H1 (cell line): Measurements from ENCODE around the gene RAB3B. TPM values are rescaled to one million over a fixed set of nuclear protein-coding genes. Genes with fewer than 3 reads are reported as not detected.

Experiments
- CTCF ChIA-PET: fragments of 300-600 bp; sonication (Branson Sonifier 250); formaldehyde crosslinking; loops from one replicate; lab custom pipeline; 2021; ENCODE audit not compliant: partially characterized antibody; lab: Charles Lee
- POLR2A ChIA-PET: fragments of 300-600 bp; sonication (Branson Sonifier 250); formaldehyde crosslinking; loops from one replicate; lab custom pipeline; 2021; ENCODE audit warnings: inconsistent platforms; ENCODE audit not compliant: partially characterized antibody; lab: Charles Lee
- DNase-seq, 2 experiments: peaks; one replicate each; pipeline versions ENCODE4 v3.0.0 to v3.0.0-alpha.2; 2010 to 2022; ENCODE audit warnings: low spot score in 2 of 2, low read depth in 1 of 2, mixed read lengths in 1 of 2
- FAIRE-seq: peaks from 2 replicates; lab custom pipeline; 2011; peaks lifted over from hg19 to GRCh38; lab: Jason Lieb, UNC
- H2AFZ ChIP-seq: 2 replicates; pipeline ENCODE4 v1.8.1; 2012; ENCODE audit warnings: low read length, inconsistent platforms
- H2AK5ac ChIP-seq: 2 replicates; pipeline ENCODE4 v1.6.1; 2013; ENCODE audit warnings: low read depth, low read length
- H2BK120ac ChIP-seq: replicated peaks from 2 replicates; pipeline ENCODE3; 2013; ENCODE audit warnings: low read depth, low read length, inconsistent platforms
- H2BK12ac ChIP-seq: 2 replicates; pipeline ENCODE4 v1.6.1; 2013; ENCODE audit warnings: low read depth, low read length
- H2BK15ac ChIP-seq: 2 replicates; pipeline ENCODE4 v1.6.1; 2013; ENCODE audit warnings: low read length
- H2BK20ac ChIP-seq: 2 replicates; pipeline ENCODE4 v1.6.1; 2013; ENCODE audit warnings: low read length
- H2BK5ac ChIP-seq: 2 replicates; pipeline ENCODE4 v1.6.1; 2013; ENCODE audit warnings: low read depth, low read length
- H3K14ac ChIP-seq: 2 replicates; pipeline ENCODE4 v1.6.1; 2013; ENCODE audit warnings: inconsistent platforms; ENCODE audit not compliant: insufficient read length
- H3K18ac ChIP-seq: 2 replicates; pipeline ENCODE4 v1.6.1; 2013; ENCODE audit warnings: low read length; ENCODE audit errors: extremely low read depth
- H3K23ac ChIP-seq: 2 replicates; pipeline ENCODE4 v1.6.1; 2013; ENCODE audit warnings: inconsistent platforms; ENCODE audit not compliant: insufficient read length
- H3K23me2 ChIP-seq: 2 replicates; pipeline ENCODE4 v1.6.1; 2013; ENCODE audit warnings: low read depth, low read length
- H3K27ac ChIP-seq: 2 replicates; pipeline ENCODE4 v1.6.1; 2011; ENCODE audit warnings: low read depth, low read length, inconsistent platforms
- H3K27me3 ChIP-seq, 4 experiments: replicated peaks in 1 of 4; 1 replicate in 1 of 4; 2 replicates in 3 of 4; pipeline versions ENCODE4 v1.6.1 to v1.8.1; 2011 to 2013; ENCODE audit warnings: low read length in 3 of 4, mild to moderate bottlenecking in 3 of 4, inconsistent platforms in 2 of 4, mixed read lengths in 2 of 4, moderate library complexity in 1 of 4; ENCODE audit not compliant: control insufficient read depth in 3 of 4, insufficient read depth in 3 of 4; ENCODE audit errors: extremely low read depth in 1 of 4
- H3K36me3 ChIP-seq, 4 experiments: 2 replicates each; pipeline versions ENCODE4 v1.6.1 to v1.8.1; 2011 to 2013; ENCODE audit warnings: mild to moderate bottlenecking in 4 of 4, low read length in 3 of 4, moderate library complexity in 2 of 4, control low read depth in 1 of 4, inconsistent platforms in 1 of 4; ENCODE audit not compliant: insufficient read depth in 4 of 4, control insufficient read depth in 2 of 4
- H3K4ac ChIP-seq: replicated peaks from 2 replicates; pipeline ENCODE3; 2013; ENCODE audit warnings: low read length, low read depth, mixed read lengths, inconsistent platforms; ENCODE audit not compliant: insufficient read length
- H3K4me1 ChIP-seq, 4 experiments: replicated peaks in 1 of 4; 1 replicate in 1 of 4; 2 replicates in 3 of 4; pipeline versions ENCODE4 v1.6.1 to v1.8.1; 2011 to 2013; ENCODE audit warnings: low read length in 3 of 4, inconsistent platforms in 2 of 4, mixed read lengths in 1 of 4; ENCODE audit not compliant: insufficient read depth in 4 of 4, control insufficient read depth in 3 of 4
- H3K4me2 ChIP-seq, 2 experiments: 2 replicates each; pipeline versions ENCODE4 v1.6.1 to v1.8.1; 2011 to 2013; ENCODE audit warnings: low read depth in 2 of 2, low read length in 2 of 2, control low read depth in 1 of 2, inconsistent platforms in 1 of 2, mild to moderate bottlenecking in 1 of 2; ENCODE audit not compliant: insufficient read depth in 1 of 2
- H3K4me3 ChIP-seq, 4 experiments: fragments of 200-600, 300-600 bp in 1 of 4; sonication (generic), shearing (Covaris generic), sonication (Bioruptor Twin) in 1 of 4; 2 replicates each; pipeline versions ENCODE4 v1.5.1 to v1.8.1; 2011 to 2016; ENCODE audit warnings: low read length in 4 of 4, low read depth in 3 of 4, control low read depth in 2 of 4, inconsistent platforms in 2 of 4, mild to moderate bottlenecking in 2 of 4, mixed read lengths in 1 of 4, moderate library complexity in 1 of 4; ENCODE audit not compliant: insufficient read depth in 2 of 4; ENCODE audit errors: extremely low read depth in 1 of 4
- H3K56ac ChIP-seq: replicated peaks from 2 replicates; pipeline ENCODE3; 2013; ENCODE audit warnings: low read depth, mild to moderate bottlenecking, mixed read lengths, low read length, inconsistent platforms; ENCODE audit not compliant: insufficient read length
- H3K79me1 ChIP-seq: 2 replicates; pipeline ENCODE4 v1.6.1; 2013; ENCODE audit warnings: low read depth, low read length, control low read depth
- H3K79me2 ChIP-seq, 2 experiments: 2 replicates each; pipeline versions ENCODE4 v1.6.1 to v1.8.1; 2012 to 2013; ENCODE audit warnings: low read length in 2 of 2, mild to moderate bottlenecking in 2 of 2, inconsistent platforms in 1 of 2; ENCODE audit not compliant: insufficient read depth in 2 of 2, control insufficient read depth in 1 of 2
- H3K9ac ChIP-seq, 4 experiments: replicated peaks in 1 of 4; 1 replicate in 1 of 4; 2 replicates in 3 of 4; pipeline versions ENCODE4 v1.6.1 to v1.8.1; 2011 to 2013; ENCODE audit warnings: low read depth in 3 of 4, low read length in 3 of 4, control low read depth in 2 of 4, mild to moderate bottlenecking in 2 of 4, moderate library complexity in 2 of 4, inconsistent platforms in 1 of 4; ENCODE audit errors: extremely low read depth in 1 of 4
- H3K9me3 ChIP-seq, 2 experiments: 2 replicates each; pipeline versions ENCODE4 v1.6.1 to v1.8.1; 2012 to 2013; ENCODE audit warnings: mild to moderate bottlenecking in 2 of 2, moderate library complexity in 2 of 2, control low read depth in 1 of 2, inconsistent platforms in 1 of 2, low read depth in 1 of 2, low read length in 1 of 2, mixed read lengths in 1 of 2; ENCODE audit not compliant: insufficient read depth in 2 of 2
- H4K20me1 ChIP-seq, 2 experiments: replicated peaks in 1 of 2; 2 replicates each; pipeline versions ENCODE3 to v1.8.1; 2011 to 2013; ENCODE audit warnings: inconsistent platforms in 2 of 2, low read length in 2 of 2, mild to moderate bottlenecking in 1 of 2; ENCODE audit not compliant: insufficient read depth in 2 of 2, control insufficient read depth in 1 of 2
- H4K5ac ChIP-seq: 2 replicates; pipeline ENCODE4 v1.6.1; 2013; ENCODE audit warnings: low read length, low read depth, mixed read lengths, inconsistent platforms; ENCODE audit not compliant: insufficient read length
- H4K8ac ChIP-seq: 2 replicates; pipeline ENCODE4 v1.8.0; 2013; ENCODE audit warnings: mild to moderate bottlenecking, moderate library complexity, low read length, inconsistent platforms; ENCODE audit not compliant: insufficient read depth; ENCODE audit errors: extremely low read depth
- H4K91ac ChIP-seq: replicated peaks from 2 replicates; pipeline ENCODE3; 2013; ENCODE audit warnings: low read length, mixed read lengths, inconsistent platforms; ENCODE audit not compliant: insufficient read length
- BCL11A ChIP-seq, 2 experiments: IDR thresholded peaks; one replicate each; pipeline ENCODE4 v1.6.1; 2011; ENCODE audit warnings: low read depth in 2 of 2, low read length in 2 of 2, mild to moderate bottlenecking in 2 of 2
- GTF2F1 ChIP-seq: IDR thresholded peaks from 2 replicates; pipeline ENCODE4 v1.6.1; 2012; ENCODE audit warnings: low read depth, low read length, improper control_type of control experiment, borderline replicate concordance
- HDAC6 ChIP-seq: IDR thresholded peaks from one replicate; pipeline ENCODE4 v1.7.1; 2012; ENCODE audit warnings: low read depth, mild to moderate bottlenecking, inconsistent platforms, low read length, moderate library complexity
- KDM1A ChIP-seq: fragments of 200-600, 300-600 bp; sonication (generic); IDR thresholded peaks from 2 replicates; pipeline ENCODE4 v1.7.1; 2016; ENCODE audit warnings: mild to moderate bottlenecking, low read length, borderline replicate concordance
- MAFK ChIP-seq: IDR thresholded peaks from 2 replicates; pipeline ENCODE4 v1.6.1; 2012; ENCODE audit warnings: low read depth, mild to moderate bottlenecking, improper control_type of control experiment, low read length
- RXRA ChIP-seq: IDR thresholded peaks from 2 replicates; pipeline ENCODE4 v1.6.1; 2011; ENCODE audit warnings: low read depth, mild to moderate bottlenecking, low read length, moderate library complexity; ENCODE audit not compliant: insufficient read depth
- SP2 ChIP-seq: IDR thresholded peaks from 2 replicates; pipeline ENCODE4 v1.6.1; 2012; ENCODE audit warnings: mild to moderate bottlenecking, low read length, inconsistent platforms
- SUZ12 ChIP-seq: fragments of 200-600 bp; sonication (generic); IDR thresholded peaks from 2 replicates; pipeline ENCODE4 v1.6.1; 2012; ENCODE audit warnings: mild to moderate bottlenecking, inconsistent platforms, low read length, moderate library complexity, mixed read lengths
- TAF1 ChIP-seq: IDR thresholded peaks from 2 replicates; pipeline ENCODE4 v1.6.1; 2011; ENCODE audit warnings: mild to moderate bottlenecking, low read depth, low read length
- TBP ChIP-seq: IDR thresholded peaks from 2 replicates; pipeline ENCODE4 v1.6.1; 2011; ENCODE audit warnings: low read depth, low read length, improper control_type of control experiment
- TCF12 ChIP-seq: IDR thresholded peaks from 2 replicates; pipeline ENCODE4 v1.6.1; 2011; ENCODE audit warnings: low read depth, mild to moderate bottlenecking, low read length
- WGBS, 2 experiments: shearing (Covaris generic) in 1 of 2; methylation state at CpG; one replicate each; pipeline versions ENCODE4 v1.1.6 to v1.1.7; 2013 to 2015; ENCODE audit warnings: low lambda C conversion rate in 2 of 2, mixed read lengths in 2 of 2, inconsistent platforms in 1 of 2, low coverage in 1 of 2, missing lambda C conversion rate in 1 of 2; ENCODE audit not compliant: insufficient replicate concordance in 2 of 2, insufficient coverage in 1 of 2, insufficient read length in 1 of 2; ENCODE audit errors: extremely low coverage in 1 of 2, missing lambda C conversion rate in 1 of 2; 5-methylcytosine and 5-hydroxymethylcytosine counted together
- polyA plus RNA-seq, 7 experiments: library from polyadenylated mRNA; depleted of rRNA in 3 of 7; stranded (reverse) in 5 of 7; unstranded in 2 of 7; fragments of >200 nt in 5 of 7; fragments of 200-250 nt in 2 of 7; gene quantifications; 1 replicate in 5 of 7; 2 replicates in 1 of 7; 4 replicates in 1 of 7; pipeline versions ENCODE4 v1.2.1 to v1.2.3, GENCODE V29; 2011 to 2013; ENCODE audit warnings: missing spikeins in 2 of 7, mixed read lengths in 2 of 7
- total RNA-seq: library from RNA; stranded (reverse); fragmentation: NEBNext Ultra II Directional; extraction: Animal tissue kit (Norgen Biotek cat#: 25700); gene quantifications from 2 replicates; pipeline ENCODE4 v1.2.1, GENCODE V29; 2021
- TF ChIP-seq, protein P1 (sequence below): IDR thresholded peaks from 2 replicates; pipeline ENCODE4 v1.6.1; 2012; ENCODE audit warnings: inconsistent platforms

RAB3B gene
- total and polyA plus RNA-seq, 2 of the 8 experiments (the other 6 are each of a cell fraction or from before 2014, with no cell fraction given) = 12.5 to 36.8 TPM

DNA sequence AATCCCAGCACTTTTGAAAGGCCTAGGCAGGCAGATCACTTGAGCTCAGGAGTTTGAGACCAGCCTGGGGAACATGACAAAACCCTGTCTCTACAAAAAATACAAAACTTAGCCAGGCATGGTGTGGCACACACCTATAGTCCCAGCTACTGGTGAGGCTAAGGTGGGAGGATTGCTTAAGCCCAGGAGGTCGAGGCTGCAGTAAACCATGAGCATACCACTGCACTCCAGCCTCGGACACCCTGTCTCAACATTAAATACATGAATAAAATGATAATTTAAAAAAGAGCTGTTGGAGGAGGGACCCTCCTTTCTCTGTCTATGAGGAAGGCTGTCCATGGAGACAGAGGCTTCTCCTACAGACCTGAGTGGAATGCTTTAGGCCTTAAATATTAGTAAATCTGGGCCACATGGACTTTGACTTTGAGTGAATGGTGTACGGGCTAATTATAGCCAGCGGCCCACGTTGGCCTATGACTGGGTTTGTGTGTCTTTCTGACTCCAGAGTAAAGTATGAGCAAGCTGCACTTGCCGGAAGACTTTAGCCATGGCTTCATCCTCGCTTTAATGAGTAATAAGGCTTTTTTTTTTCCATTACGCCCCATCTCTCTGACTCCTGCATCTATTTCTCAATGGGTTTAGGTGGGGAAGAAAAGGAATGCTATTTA is 21.3 kb downstream of the RAB3B start:
- POLR2A ChIA-PET = interaction anchor here (1.0 to 1.4 kb wide), 3 partner anchors 8 to 87 kb away, joined by 3 read pairs; partner anchors contain the start of gene BTF3L4
- H3K4me3 ChIP-seq = no peak overlapping the region

More for the DNA sequence above, 21.3 kb downstream of the RAB3B start:
- no peak overlapping the region for H2BK12ac ChIP-seq
- H4K20me1 ChIP-seq = no peaks in the 10 kb centered on the region
- peaks cover 0 to 2% (median under 1%) of the 10 kb centered on the region in 4 experiments; a peak in 2 of 7 replicates for H3K4me1 ChIP-seq
- no peak overlapping the region for H2BK20ac ChIP-seq
- no peak overlapping the region for H2BK5ac ChIP-seq
- H3K27me3 ChIP-seq = no peaks in the 10 kb centered on the region
- H4K5ac ChIP-seq = no peak overlapping the region
- H3K79me1 ChIP-seq = no peaks in the 10 kb centered on the region
- no peak overlapping the region for H2AFZ ChIP-seq
- H3K56ac ChIP-seq = no peak overlapping the region
- no peak overlapping the region for H4K8ac ChIP-seq
- H3K4ac ChIP-seq = no peak overlapping the region
- CTCF ChIA-PET = interaction anchor here (0.6 to 2.0 kb wide), 6 partner anchors 19 to 71 kb away, joined by 3 to 6 read pairs (median 4); no protein-coding TSS in a partner anchor
- no peaks in the 10 kb centered on the region for H3K23me2 ChIP-seq
- peaks cover 0 to 4% of the 10 kb centered on the region in 2 experiments; a peak in 1 of 4 replicates for H3K79me2 ChIP-seq
- H4K91ac ChIP-seq = no peak overlapping the region
- TF ChIP-seq HDAC6 = no peak
- no peak for TF ChIP-seq SUZ12
- TF ChIP-seq TCF12 = no peak
- TF ChIP-seq KDM1A = no peak
- TF ChIP-seq SP2 = no peak
- no peak for TF ChIP-seq TAF1
- TF ChIP-seq, protein P1, sequence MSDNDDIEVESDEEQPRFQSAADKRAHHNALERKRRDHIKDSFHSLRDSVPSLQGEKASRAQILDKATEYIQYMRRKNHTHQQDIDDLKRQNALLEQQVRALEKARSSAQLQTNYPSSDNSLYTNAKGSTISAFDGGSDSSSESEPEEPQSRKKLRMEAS = no peak
- no peak for TF ChIP-seq MAFK
- no peak for TF ChIP-seq GTF2F1
- TF ChIP-seq RXRA = no peak
- TF ChIP-seq TBP = no peak
- TF ChIP-seq BCL11A (IDR thresholded peaks at IDR 0.05; ENCODE audit: low read depth in 2 of 2, low read length in 2 of 2) = no peak
- no peak overlapping the region for H2BK15ac ChIP-seq
- no peak overlapping the region for H3K14ac ChIP-seq
- peaks cover 12 to 62% (median 20%) of the 10 kb centered on the region in 4 experiments for H3K36me3 ChIP-seq
- H3K4me2 ChIP-seq = no peak overlapping the region
- H2BK120ac ChIP-seq = no peak overlapping the region
- H3K18ac ChIP-seq = no peak overlapping the region
- no peaks in the 10 kb centered on the region for H3K9me3 ChIP-seq
- H3K23ac ChIP-seq = no peak overlapping the region
- DNase-seq = no peak
- no peak overlapping the region for H2AK5ac ChIP-seq
- H3K27ac ChIP-seq = no peak overlapping the region
- no peak for FAIRE-seq
- WGBS, 2 experiments = 92% methylated on average over 8 of the region's 8 CpGs; no CpG with 5 or more reads in 1 of the 2 experiments
- no peak overlapping the region for H3K9ac ChIP-seq
